ENCODE measurements around the gene CCNI. TPM values are rescaled to one million over a fixed set of nuclear protein-coding genes. Genes with fewer than 3 reads are reported as not detected.

CCNI gene, protein sequence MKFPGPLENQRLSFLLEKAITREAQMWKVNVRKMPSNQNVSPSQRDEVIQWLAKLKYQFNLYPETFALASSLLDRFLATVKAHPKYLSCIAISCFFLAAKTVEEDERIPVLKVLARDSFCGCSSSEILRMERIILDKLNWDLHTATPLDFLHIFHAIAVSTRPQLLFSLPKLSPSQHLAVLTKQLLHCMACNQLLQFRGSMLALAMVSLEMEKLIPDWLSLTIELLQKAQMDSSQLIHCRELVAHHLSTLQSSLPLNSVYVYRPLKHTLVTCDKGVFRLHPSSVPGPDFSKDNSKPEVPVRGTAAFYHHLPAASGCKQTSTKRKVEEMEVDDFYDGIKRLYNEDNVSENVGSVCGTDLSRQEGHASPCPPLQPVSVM
- 54.6 to 68.6 TPM (median 63.8 TPM) in 5 replicates for total RNA-seq (2022; extraction: Qiagen RNA extraction; ENCODE audit: low read depth)

DNA sequence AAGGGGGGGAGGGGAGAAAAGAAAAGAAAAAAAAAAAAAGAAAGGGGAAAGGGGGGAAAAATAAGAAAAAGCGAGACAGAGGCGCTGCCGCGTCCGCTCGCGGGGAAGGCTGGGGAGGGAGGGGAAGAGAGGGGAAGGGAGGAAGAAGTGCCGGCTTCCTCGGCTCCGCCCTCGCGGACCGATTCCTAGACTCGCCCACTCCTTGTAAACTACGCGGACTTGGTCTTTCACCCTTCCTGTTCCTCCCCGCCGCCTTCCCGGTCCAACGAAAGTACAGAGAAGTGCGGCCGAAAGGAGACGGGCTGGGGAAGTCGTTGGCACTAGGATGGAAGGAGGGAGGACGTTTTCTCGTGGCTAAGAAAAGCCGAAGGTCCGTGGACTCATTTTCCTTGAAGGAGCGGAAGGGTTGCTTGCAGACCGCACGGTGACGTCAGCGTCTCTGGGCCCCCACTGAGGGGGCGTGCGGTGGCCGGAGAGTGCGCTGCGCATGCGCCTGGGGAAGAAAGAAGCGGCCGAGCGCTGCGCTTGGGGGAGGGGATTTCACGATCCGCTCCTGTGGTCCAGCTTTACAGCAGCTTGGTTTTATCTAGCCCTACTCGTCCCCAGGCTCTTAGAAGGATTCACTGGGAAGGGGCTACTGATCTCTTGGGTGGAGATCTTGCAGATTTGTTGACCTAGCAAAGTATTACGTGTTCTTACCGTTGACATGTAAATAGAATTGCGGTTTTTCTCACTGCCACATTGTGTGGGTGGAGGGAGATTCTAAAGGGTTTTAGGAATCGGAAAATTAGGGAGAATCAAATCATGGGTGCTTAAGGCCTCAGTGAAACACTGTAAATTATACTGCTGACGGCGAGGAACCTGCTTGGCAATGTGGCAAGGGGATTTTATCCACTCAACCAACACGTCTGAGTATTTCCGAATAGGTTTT lies at the start of gene CCNI:
TSS of gene CCNI (minus strand) at position 121 of the 931 bp plus-strand sequence. CDS start 9,627 bp downstream, outside the sequence.

Other genes with a start within 250 kb of the CCNI start
- gene SOWAHB, start 177.8 kb downstream of the CCNI start, total RNA-seq (2022; extraction: Qiagen RNA extraction; ENCODE audit: low read depth) = not detected in 5 replicates
- 25.5 to 38.5 TPM (median 36.8 TPM) in 5 replicates for gene SEPTIN11, start 126.2 kb downstream of the CCNI start, total RNA-seq (2022; extraction: Qiagen RNA extraction; ENCODE audit: low read depth)
- 2.3 to 4.9 TPM (median 3.9 TPM) in 5 replicates for gene CCNG2, start 81.2 kb upstream of the CCNI start, total RNA-seq (2022; extraction: Qiagen RNA extraction; ENCODE audit: low read depth)

All from A549 treated with GW870086 at 1 μM for 4 hours (cell line).